SJCRH30 (cell line): ENCODE data around the gene CCDC61. TPM values are rescaled to one million over a fixed set of nuclear protein-coding genes. Genes with fewer than 3 reads are reported as not detected.
A peak's percentile ranks its signal among the peaks of the same experiment; 100 is the strongest.

Experiments
- DNase-seq, 2 experiments: peaks; one replicate each; pipeline ENCODE4 v3.0.0-alpha.2; 2015 to 2020
- H3K27ac ChIP-seq: fragments of 250-450 bp; sonication (Bioruptor Pico); 2 replicates; pipeline ENCODE4 v1.5.1; 2020; ENCODE audit warnings: mild to moderate bottlenecking, moderate library complexity
- H3K27me3 ChIP-seq: fragments of 250-450 bp; sonication (Bioruptor Pico); 2 replicates; pipeline ENCODE4 v1.5.1; 2020; ENCODE audit warnings: mild to moderate bottlenecking, moderate library complexity
- H3K36me3 ChIP-seq: fragments of 250-450 bp; sonication (Bioruptor Pico); 2 replicates; pipeline ENCODE4 v1.5.1; 2020; ENCODE audit warnings: mild to moderate bottlenecking, moderate library complexity
- H3K4me1 ChIP-seq: fragments of 250-450 bp; sonication (Bioruptor Pico); 2 replicates; pipeline ENCODE4 v1.5.1; 2020; ENCODE audit warnings: mild to moderate bottlenecking, moderate library complexity
- H3K4me3 ChIP-seq: fragments of 250-450 bp; sonication (Bioruptor Pico); 2 replicates; pipeline ENCODE4 v1.5.1; 2020; ENCODE audit warnings: mild to moderate bottlenecking, moderate library complexity
- H3K9me3 ChIP-seq: fragments of 250-450 bp; sonication (Bioruptor Pico); replicated peaks from 2 replicates; pipeline ENCODE4 v1.5.1; 2020; ENCODE audit warnings: mild to moderate bottlenecking, moderate library complexity
- total RNA-seq: library from RNA; depleted of rRNA; stranded (reverse); fragments of >200 nt; shearing (Covaris generic); gene quantifications from 2 replicates; pipeline ENCODE4 v1.2.3, GENCODE V29; 2014

CCDC61 gene
- total RNA-seq, 1 experiment from 2014 or later, result 4.0 TPM

- Histone ChIP-seq H3K36me3 (no peaks in the 10 kb centered on the region), H3K4me1 (no peaks in the 10 kb centered on the region), H3K27ac (no peak overlapping the region), H3K9me3 (no peaks in the 10 kb centered on the region), H3K27me3 (peaks cover 24% of the 10 kb centered on the region), H3K4me3 (no peak overlapping the region)
- no peak for DNase-seq
These were observed 26.6 kb upstream of the CCDC61 start for GRCh38 chr19:45968626-45969025.

DNA sequence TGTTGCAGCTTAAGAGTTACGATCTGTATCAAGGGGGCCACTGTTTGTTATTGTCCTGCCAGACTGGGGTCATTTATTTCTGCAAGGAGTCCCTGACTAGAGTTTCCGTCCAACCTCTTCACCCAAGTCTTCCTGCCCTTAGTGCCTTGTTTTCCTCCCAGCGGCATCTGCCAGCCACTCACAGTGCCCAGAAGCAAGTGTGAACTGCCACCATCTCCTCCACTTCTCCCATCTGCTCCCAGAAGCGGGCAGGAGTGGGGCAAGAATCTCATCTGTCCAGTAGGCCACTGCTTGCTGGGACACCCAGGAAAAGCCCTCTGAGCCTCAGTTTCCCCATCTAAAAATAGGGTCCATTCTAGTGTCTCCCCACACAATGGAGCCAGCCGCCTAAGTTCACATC lies 25.6 kb upstream of the CCDC61 start:
- no peaks in the 10 kb centered on the region for H3K36me3 ChIP-seq
- H3K27ac ChIP-seq, result no peak overlapping the region
- no peak for DNase-seq
- H3K27me3 ChIP-seq, result peaks cover 28% of the 10 kb centered on the region
- no peaks in the 10 kb centered on the region for H3K9me3 ChIP-seq
- H3K4me3 ChIP-seq, result no peak overlapping the region
- H3K4me1 ChIP-seq, result no peaks in the 10 kb centered on the region

GRCh38 chr19:45971260-45971902 lies 23.9 kb upstream of the CCDC61 start:
- no peak overlapping the region for H3K27ac ChIP-seq
- H3K27me3 ChIP-seq, result peaks cover 28% of the 10 kb centered on the region
- H3K9me3 ChIP-seq, result no peaks in the 10 kb centered on the region

DNA sequence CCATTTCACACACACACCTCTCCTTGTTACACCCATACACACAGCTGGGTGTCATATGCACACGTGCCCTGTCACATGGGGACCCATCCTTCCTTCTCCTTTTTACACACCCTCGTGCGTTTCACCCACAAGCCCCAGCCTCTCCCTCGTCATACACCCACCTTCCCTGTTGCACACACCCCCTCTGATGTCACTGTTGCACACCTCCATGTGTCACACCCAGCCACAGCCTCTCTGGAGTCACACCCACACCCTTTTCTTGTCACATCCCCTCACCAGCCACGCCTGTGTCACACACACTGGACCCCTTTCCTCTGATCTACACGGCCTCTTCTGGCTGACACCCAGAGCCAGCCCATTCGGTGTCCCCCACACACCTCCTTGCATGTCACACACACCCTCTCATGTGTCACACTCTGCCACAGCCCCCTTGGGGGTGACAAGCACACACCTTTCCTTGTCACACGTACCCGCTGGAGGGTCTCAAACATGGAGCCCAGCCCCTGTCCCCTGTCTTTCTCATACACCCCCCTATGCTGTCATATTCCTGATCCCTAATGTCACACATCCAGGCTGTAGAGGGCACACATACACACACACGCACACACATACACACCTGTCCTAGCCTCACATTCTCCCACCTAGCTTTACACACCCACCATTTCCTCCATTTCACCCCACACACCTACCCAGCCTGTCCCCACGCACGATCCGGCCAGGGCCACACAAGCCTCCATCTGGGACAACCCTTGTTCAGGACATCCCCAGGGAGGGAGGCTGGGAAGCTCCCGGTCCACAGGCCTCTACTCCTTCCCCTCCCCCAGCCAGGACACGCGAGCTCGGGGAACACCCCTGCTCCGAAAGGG lies 23.0 kb upstream of the CCDC61 start:
- H3K36me3 ChIP-seq, result no peaks in the 10 kb centered on the region
- no peak overlapping the region for H3K27ac ChIP-seq
- no peaks in the 10 kb centered on the region for H3K9me3 ChIP-seq
- no peak for DNase-seq
- H3K4me1 ChIP-seq, result no peaks in the 10 kb centered on the region
- H3K4me3 ChIP-seq, result no peak overlapping the region
- H3K27me3 ChIP-seq, result peaks cover 28% of the 10 kb centered on the region

More at GRCh38 chr19:45971260-45971902, 23.9 kb upstream of the CCDC61 start:
- no peaks in the 10 kb centered on the region for H3K4me1 ChIP-seq
- H3K36me3 ChIP-seq, result no peaks in the 10 kb centered on the region
- no peak overlapping the region for H3K4me3 ChIP-seq
- DNase-seq, result no peak

DNA sequence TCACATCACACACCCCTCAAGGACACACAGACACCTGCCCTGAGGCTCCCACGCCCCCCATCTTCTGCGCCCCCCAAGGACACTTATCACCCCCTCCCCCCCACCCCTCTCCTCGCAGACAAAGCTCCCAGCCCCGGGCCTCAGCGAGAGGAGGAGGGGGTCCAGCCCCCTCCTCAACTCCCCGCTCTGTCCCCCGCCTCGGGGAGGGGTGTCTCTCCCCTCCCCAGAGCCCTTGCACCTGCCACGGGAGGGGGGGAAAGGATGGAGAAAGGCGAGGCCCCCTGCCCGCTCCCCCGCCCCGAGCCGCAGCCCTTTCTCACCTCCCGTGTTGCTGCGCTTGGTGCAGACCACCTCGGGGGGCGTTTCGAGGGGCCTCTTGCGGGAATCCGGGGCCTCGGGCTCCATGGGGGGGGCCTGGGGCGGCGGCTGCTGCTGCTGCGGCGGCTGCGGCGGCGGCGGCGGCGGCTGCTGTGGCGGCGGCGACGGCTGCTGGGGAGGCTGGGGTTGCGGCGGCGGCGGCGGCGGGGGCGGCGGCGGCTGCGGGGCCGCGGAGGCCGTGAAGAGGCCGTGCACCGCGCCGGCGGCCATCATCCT lies 22.2 kb upstream of the CCDC61 start:
- Histone ChIP-seq H3K4me1 (no peaks in the 10 kb centered on the region), H3K4me3 (no peak overlapping the region), H3K27ac (no peak overlapping the region), H3K27me3 (peaks cover 28% of the 10 kb centered on the region), H3K36me3 (no peaks in the 10 kb centered on the region), H3K9me3 (no peaks in the 10 kb centered on the region)
- no peak for DNase-seq

GRCh38 chr19:45973553-45974338 lies 21.5 kb upstream of the CCDC61 start, which contains the start of gene NOVA2:
Gene NOVA2 (minus strand): TSS chr19:45973865. CDS start chr19:45973351, 514 bp downstream.
- Histone ChIP-seq H3K36me3 (no peaks in the 10 kb centered on the region), H3K4me1 (no peaks in the 10 kb centered on the region), H3K9me3 (no peaks in the 10 kb centered on the region), H3K27me3 (peaks cover 28% of the 10 kb centered on the region), H3K4me3 (no peak within 1 kb of the TSS), H3K27ac (no peak within 1 kb of the TSS)
- peak; percentile 24 to 27 for DNase-seq

- H3K9me3 ChIP-seq, result no peaks in the 10 kb centered on the region
- H3K27ac ChIP-seq, result no peak overlapping the region
- peaks cover 23% of the 10 kb centered on the region for H3K27me3 ChIP-seq
- H3K4me3 ChIP-seq, result no peak overlapping the region
- H3K36me3 ChIP-seq, result no peaks in the 10 kb centered on the region
- H3K4me1 ChIP-seq, result no peaks in the 10 kb centered on the region
- no peak for DNase-seq
These were observed 19.8 kb upstream of the CCDC61 start for GRCh38 chr19:45975306-45976070.

DNA sequence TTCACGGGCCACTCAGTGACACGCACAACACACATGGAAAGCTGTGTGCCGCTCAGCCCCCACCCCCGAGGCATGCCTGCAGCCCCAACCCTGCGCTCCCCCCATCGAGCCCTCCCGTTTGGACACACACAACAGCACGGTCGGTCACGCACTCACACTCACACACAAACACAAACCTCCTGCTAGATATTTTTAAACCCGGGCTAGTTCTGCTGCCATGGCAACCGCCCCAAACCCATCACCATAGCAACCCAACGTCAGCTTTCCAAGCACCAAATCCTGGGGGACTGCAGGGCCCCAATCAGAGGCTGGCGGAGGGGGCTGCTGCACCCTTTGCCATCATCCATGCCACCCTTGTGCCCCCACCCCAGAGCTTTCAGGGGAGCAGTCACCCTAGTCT lies 19.1 kb upstream of the CCDC61 start:
- Histone ChIP-seq H3K36me3 (no peaks in the 10 kb centered on the region), H3K27ac (no peak overlapping the region), H3K27me3 (peaks cover 16% of the 10 kb centered on the region), H3K4me1 (no peaks in the 10 kb centered on the region), H3K4me3 (no peak overlapping the region), H3K9me3 (no peaks in the 10 kb centered on the region)
- no peak for DNase-seq

GRCh38 chr19:45978156-45978555 lies 17.1 kb upstream of the CCDC61 start:
- H3K27ac ChIP-seq, result no peak overlapping the region
- 0 out of 2 replicates have a peak, but pooled peaks cover 4% of the 10 kb centered on the region for H3K27me3 ChIP-seq
- H3K9me3 ChIP-seq, result no peaks in the 10 kb centered on the region
- no peaks in the 10 kb centered on the region for H3K4me1 ChIP-seq
- DNase-seq, result no peak
- H3K36me3 ChIP-seq, result no peaks in the 10 kb centered on the region
- no peak overlapping the region for H3K4me3 ChIP-seq

DNA sequence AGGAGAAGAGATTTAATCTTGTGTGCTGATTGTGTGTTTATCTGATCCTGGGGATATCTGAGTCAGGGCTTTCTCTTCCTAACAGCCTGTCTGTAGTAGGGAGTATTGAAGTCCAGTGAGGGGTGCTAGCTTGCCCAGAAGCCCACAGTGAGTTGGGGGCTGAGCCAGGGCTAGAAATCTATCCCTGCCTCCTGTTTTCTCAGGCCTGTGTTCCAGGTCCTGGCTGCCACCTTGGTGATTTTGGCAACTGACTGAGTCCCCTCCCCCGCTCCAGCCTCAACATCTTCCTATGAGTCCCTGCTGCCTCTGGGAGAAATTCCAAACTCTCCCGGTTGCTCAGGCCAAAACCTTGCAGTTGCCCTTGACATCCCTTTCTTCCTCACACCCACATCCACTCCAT lies 13.9 kb upstream of the CCDC61 start:
- Histone ChIP-seq H3K4me3 (no peak overlapping the region), H3K4me1 (no peaks in the 10 kb centered on the region), H3K27ac (no peak overlapping the region)

DNA sequence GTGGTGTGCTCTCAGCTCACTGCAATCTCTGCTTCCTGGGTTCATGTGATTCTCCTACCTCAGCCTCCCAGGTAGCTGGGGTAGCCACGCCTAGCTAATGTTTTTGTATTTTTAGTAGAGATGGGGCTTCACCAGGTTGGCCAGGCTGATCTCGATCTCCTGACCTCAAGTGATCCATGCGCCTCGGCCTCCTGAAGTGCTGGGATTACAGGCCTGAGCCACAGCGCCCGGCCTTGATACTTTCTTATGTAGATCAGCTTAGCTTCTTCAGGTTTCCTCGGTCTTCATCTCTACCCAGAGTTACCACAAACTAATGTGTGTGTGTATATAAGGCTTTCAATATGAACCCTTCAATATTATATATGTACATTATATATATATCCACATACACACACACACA lies 9.9 kb upstream of the CCDC61 start:
- Histone ChIP-seq H3K9me3 (no peaks in the 10 kb centered on the region), H3K4me1 (no peaks in the 10 kb centered on the region), H3K36me3 (no peaks in the 10 kb centered on the region), H3K27ac (no peak overlapping the region), H3K27me3 (no peaks in the 10 kb centered on the region), H3K4me3 (no peak overlapping the region)
- DNase-seq, result no peak

More for the DNA sequence above, 13.9 kb upstream of the CCDC61 start:
- DNase-seq, result no peak
- Histone ChIP-seq H3K9me3 (no peaks in the 10 kb centered on the region), H3K27me3 (no peaks in the 10 kb centered on the region), H3K36me3 (no peaks in the 10 kb centered on the region)

DNA sequence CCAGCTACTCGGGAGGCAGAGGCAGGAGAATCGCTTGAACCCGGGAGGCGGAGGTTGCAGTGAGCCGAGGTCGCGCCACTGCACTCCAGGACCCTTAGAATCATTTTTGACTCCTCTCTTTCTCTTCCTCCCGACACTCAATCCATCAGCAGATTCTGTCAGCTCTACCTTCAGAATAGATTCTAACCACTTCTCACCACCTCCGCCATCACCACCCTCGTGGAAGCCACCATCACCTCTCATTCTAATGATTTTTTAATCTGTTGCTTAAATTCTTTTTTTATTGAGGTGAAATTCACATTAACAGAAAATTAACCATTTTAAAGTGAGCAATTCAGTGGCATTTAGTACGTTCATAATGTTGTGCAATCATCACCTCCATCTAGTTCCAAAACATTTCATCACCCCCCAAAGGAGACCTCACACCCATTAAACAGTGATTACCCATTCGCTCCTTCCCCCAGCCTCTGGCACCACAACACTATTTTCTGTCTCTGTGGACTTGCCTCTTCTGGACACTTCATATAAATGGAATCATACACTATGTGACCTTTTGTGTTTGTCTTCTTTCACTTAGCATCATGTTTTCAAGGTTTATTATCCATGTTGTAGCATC lies 5.0 kb upstream of the CCDC61 start:
- Histone ChIP-seq H3K4me3 (no peak overlapping the region), H3K9me3 (no peaks in the 10 kb centered on the region), H3K27me3 (no peaks in the 10 kb centered on the region), H3K36me3 (no peaks in the 10 kb centered on the region), H3K4me1 (no peaks in the 10 kb centered on the region), H3K27ac (no peak overlapping the region)
- DNase-seq, result no peak

DNA sequence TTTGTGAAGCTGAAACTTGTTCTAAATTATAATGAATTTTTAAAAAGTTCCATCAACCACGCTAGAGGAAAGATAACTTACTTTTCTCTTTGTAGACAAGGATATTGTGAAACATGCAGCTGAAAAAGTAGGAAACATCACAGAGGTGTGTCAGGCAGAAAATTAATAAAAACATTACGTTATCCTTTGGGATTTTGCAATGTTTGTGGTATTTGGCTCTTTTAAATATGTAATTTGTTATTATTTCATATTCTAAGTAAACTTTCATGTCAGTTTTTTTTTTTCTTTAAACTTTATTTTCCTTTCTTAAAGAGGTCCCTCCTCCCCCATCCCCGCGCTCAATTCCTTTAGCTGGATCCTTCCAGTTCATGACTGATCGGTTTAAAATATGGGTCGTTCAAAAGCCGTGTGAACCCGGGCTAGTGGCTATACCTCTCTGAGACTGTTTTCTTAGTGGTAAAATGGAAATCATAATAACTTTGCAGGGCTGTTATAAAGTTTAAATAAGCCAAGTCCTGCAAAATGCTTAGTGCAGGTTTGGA lies 740 bp upstream of the CCDC61 start:
- H3K4me1 ChIP-seq, result no peaks in the 10 kb centered on the region
- no peaks in the 10 kb centered on the region for H3K9me3 ChIP-seq
- peak overlapping the region; percentile 56 for H3K4me3 ChIP-seq
- no peak for DNase-seq
- H3K27me3 ChIP-seq, result no peaks in the 10 kb centered on the region
- H3K27ac ChIP-seq, result no peak overlapping the region
- no peaks in the 10 kb centered on the region for H3K36me3 ChIP-seq
